Measurements from ENCODE around the gene ICOS.

Gene ICOS

GRCh38 chr2:203936535-203936934, at the start of gene ICOS:
Gene ICOS (plus strand): TSS chr2:203936763. CDS start chr2:203936815, 52 bp downstream.
- no peak within 1 kb of the TSS for H3K4me3 ChIP-seq (ENCODE audit: control insufficient read depth, low read depth, low read length)
- DNase-seq (ENCODE audit: low read depth): no peak
- TF ChIP-seq CTCF (IDR thresholded peaks at IDR 0.05; ENCODE audit: control insufficient read depth, insufficient read depth, low read depth, low read length, missing control alignments): no peak

- no peak for TF ChIP-seq CTCF (IDR thresholded peaks at IDR 0.05; ENCODE audit: control insufficient read depth, insufficient read depth, low read depth, low read length, missing control alignments)
- DNase-seq (ENCODE audit: low read depth): no peak
- no peak overlapping the region for H3K4me3 ChIP-seq (ENCODE audit: control insufficient read depth, low read depth, low read length)
These were observed 48.9 kb upstream of the ICOS start for GRCh38 chr2:203887677-203888076.

GRCh38 chr2:203889542-203889941, 47.0 kb upstream of the ICOS start:
- no peak overlapping the region for H3K4me3 ChIP-seq (ENCODE audit: control insufficient read depth, low read depth, low read length)
- no peak for DNase-seq (ENCODE audit: low read depth)
- no peak for TF ChIP-seq CTCF (IDR thresholded peaks at IDR 0.05; ENCODE audit: control insufficient read depth, insufficient read depth, low read depth, low read length, missing control alignments)

- DNase-seq (ENCODE audit: low read depth): no peak
- H3K4me3 ChIP-seq (ENCODE audit: control insufficient read depth, low read depth, low read length): no peak overlapping the region
- no peak for TF ChIP-seq CTCF (IDR thresholded peaks at IDR 0.05; ENCODE audit: control insufficient read depth, insufficient read depth, low read depth, low read length, missing control alignments)
These were observed 46.6 kb upstream of the ICOS start for GRCh38 chr2:203889944-203890343.

- TF ChIP-seq CTCF (IDR thresholded peaks at IDR 0.05; ENCODE audit: control insufficient read depth, insufficient read depth, low read depth, low read length, missing control alignments): no peak
- no peak overlapping the region for H3K4me3 ChIP-seq (ENCODE audit: control insufficient read depth, low read depth, low read length)
- no peak for DNase-seq (ENCODE audit: low read depth)
These were observed 45.8 kb upstream of the ICOS start for GRCh38 chr2:203890733-203891132.

- DNase-seq (ENCODE audit: low read depth): no peak
- H3K4me3 ChIP-seq (ENCODE audit: control insufficient read depth, low read depth, low read length): no peak overlapping the region
These were observed 45.1 kb upstream of the ICOS start for GRCh38 chr2:203891474-203891873.

More at GRCh38 chr2:203891474-203891873, 45.1 kb upstream of the ICOS start:
- no peak for TF ChIP-seq CTCF (IDR thresholded peaks at IDR 0.05; ENCODE audit: control insufficient read depth, insufficient read depth, low read depth, low read length, missing control alignments)
